Large intestine (tissue), 3 donors: ENCODE measurements around the gene HS6ST2. TPM values are rescaled to one million over a fixed set of nuclear protein-coding genes. Genes with fewer than 3 reads are reported as not detected.

Experiments
- DNase-seq, 2 donors: peaks; one replicate each; pipeline versions ENCODE4 v3.0.0 to v3.0.0-alpha.2; 2013
- H3K27ac ChIP-seq: one replicate; pipeline ENCODE4 v1.5.1; 2013; ENCODE audit warnings: low read length
- H3K27me3 ChIP-seq: 2 replicates; pipeline ENCODE4 v1.6.1; 2013; ENCODE audit warnings: low read length; ENCODE audit not compliant: control insufficient read depth, insufficient read depth
- H3K36me3 ChIP-seq: 2 replicates; pipeline ENCODE4 v1.6.1; 2013; ENCODE audit warnings: low read length; ENCODE audit not compliant: control insufficient read depth, insufficient read depth
- H3K4me1 ChIP-seq: one replicate; pipeline ENCODE4 v1.6.1; 2013; ENCODE audit warnings: low read length; ENCODE audit not compliant: control insufficient read depth, insufficient read depth
- H3K4me3 ChIP-seq: one replicate; pipeline ENCODE4 v1.5.1; 2013; ENCODE audit warnings: low read length
- H3K9me3 ChIP-seq: one replicate; pipeline ENCODE4 v1.6.1; 2013; ENCODE audit warnings: mild to moderate bottlenecking, low read depth, low read length, moderate library complexity; ENCODE audit not compliant: control insufficient read depth
- WGBS: methylation state at CpG from one replicate; pipeline ENCODE4 v1.1.5; 2013; ENCODE audit warnings: low lambda C conversion rate; ENCODE audit not compliant: insufficient coverage; 5-methylcytosine and 5-hydroxymethylcytosine counted together
- polyA plus RNA-seq: library from polyadenylated mRNA; unstranded; fragments of 120-200 nt; gene quantifications from one replicate; pipeline ENCODE4 v1.2.1, GENCODE V29; 2013

The HS6ST2 gene
- polyA plus RNA-seq, 1 donor: 0.97 TPM

- WGBS: no CpG with 5 or more reads among the region's 6 CpGs
- H3K36me3 ChIP-seq: no peaks in the 10 kb centered on the region
- no peak overlapping the region for H3K27ac ChIP-seq
- H3K4me1 ChIP-seq: no peaks in the 10 kb centered on the region
- DNase-seq: no peak
- H3K9me3 ChIP-seq: no peaks in the 10 kb centered on the region
- H3K27me3 ChIP-seq: no peaks in the 10 kb centered on the region
- H3K4me3 ChIP-seq: no peak overlapping the region
These were observed 268.5 kb downstream of the HS6ST2 start for GRCh38 chrX:132689612-132690563.

- Histone ChIP-seq H3K27me3 (no peaks in the 10 kb centered on the region), H3K36me3 (no peaks in the 10 kb centered on the region), H3K4me1 (no peaks in the 10 kb centered on the region), H3K9me3 (no peaks in the 10 kb centered on the region), H3K27ac (no peak overlapping the region), H3K4me3 (no peak overlapping the region)
- no peak for DNase-seq
- WGBS: no CpG with 5 or more reads among the region's 4 CpGs
These were observed 273.2 kb downstream of the HS6ST2 start for GRCh38 chrX:132685276-132685675.

GRCh38 chrX:132677233-132677716 lies 281.2 kb downstream of the HS6ST2 start:
- no peak overlapping the region for H3K4me3 ChIP-seq
- H3K27ac ChIP-seq: no peak overlapping the region
- no peaks in the 10 kb centered on the region for H3K36me3 ChIP-seq
- H3K9me3 ChIP-seq: no peaks in the 10 kb centered on the region
- H3K27me3 ChIP-seq: no peaks in the 10 kb centered on the region
- WGBS: no CpG with 5 or more reads among the region's 2 CpGs
- peak in 1 of 2 donors; percentile 14 for DNase-seq
- H3K4me1 ChIP-seq: no peaks in the 10 kb centered on the region

GRCh38 chrX:132676561-132677186 lies 281.8 kb downstream of the HS6ST2 start:
- no peaks in the 10 kb centered on the region for H3K4me1 ChIP-seq
- no peak overlapping the region for H3K4me3 ChIP-seq
- WGBS: no CpG with 5 or more reads among the region's 4 CpGs
- DNase-seq: peak in 1 of 2 donors; percentile 2
- no peak overlapping the region for H3K27ac ChIP-seq
- H3K27me3 ChIP-seq: no peaks in the 10 kb centered on the region
- no peaks in the 10 kb centered on the region for H3K36me3 ChIP-seq
- no peaks in the 10 kb centered on the region for H3K9me3 ChIP-seq

- DNase-seq: no peak
- Histone ChIP-seq H3K27me3 (no peaks in the 10 kb centered on the region), H3K4me3 (no peak overlapping the region), H3K36me3 (no peaks in the 10 kb centered on the region), H3K4me1 (no peaks in the 10 kb centered on the region), H3K9me3 (no peaks in the 10 kb centered on the region), H3K27ac (no peak overlapping the region)
- no CpG with 5 or more reads among the region's 3 CpGs for WGBS
These were observed 282.3 kb downstream of the HS6ST2 start for GRCh38 chrX:132676102-132676501.

GRCh38 chrX:132673331-132673730 lies 285.1 kb downstream of the HS6ST2 start:
- Histone ChIP-seq H3K4me1 (no peaks in the 10 kb centered on the region), H3K36me3 (no peaks in the 10 kb centered on the region), H3K9me3 (no peaks in the 10 kb centered on the region), H3K27me3 (no peaks in the 10 kb centered on the region), H3K27ac (no peak overlapping the region), H3K4me3 (no peak overlapping the region)
- no CpG with 5 or more reads among the region's 1 CpG for WGBS
- DNase-seq: no peak

- H3K36me3 ChIP-seq: no peaks in the 10 kb centered on the region
- no CpG with 5 or more reads among the region's 3 CpGs for WGBS
- no peaks in the 10 kb centered on the region for H3K27me3 ChIP-seq
- no peaks in the 10 kb centered on the region for H3K9me3 ChIP-seq
- no peak for DNase-seq
- H3K4me3 ChIP-seq: no peak overlapping the region
- H3K4me1 ChIP-seq: no peaks in the 10 kb centered on the region
- no peak overlapping the region for H3K27ac ChIP-seq
These were observed 287.2 kb downstream of the HS6ST2 start for GRCh38 chrX:132671229-132671641.

GRCh38 chrX:132669142-132669541 lies 289.3 kb downstream of the HS6ST2 start:
- H3K27ac ChIP-seq: no peak overlapping the region
- no peaks in the 10 kb centered on the region for H3K27me3 ChIP-seq
- no peaks in the 10 kb centered on the region for H3K4me1 ChIP-seq
- H3K4me3 ChIP-seq: no peak overlapping the region
- WGBS: no CpG with 5 or more reads among the region's 4 CpGs
- no peaks in the 10 kb centered on the region for H3K9me3 ChIP-seq
- H3K36me3 ChIP-seq: no peaks in the 10 kb centered on the region
- DNase-seq: no peak

GRCh38 chrX:132668178-132668577 lies 290.3 kb downstream of the HS6ST2 start:
- Histone ChIP-seq H3K4me1 (no peaks in the 10 kb centered on the region), H3K4me3 (no peak overlapping the region), H3K9me3 (no peaks in the 10 kb centered on the region), H3K27ac (no peak overlapping the region), H3K36me3 (no peaks in the 10 kb centered on the region), H3K27me3 (no peaks in the 10 kb centered on the region)
- WGBS: no CpG with 5 or more reads among the region's 6 CpGs
- DNase-seq: no peak

- H3K27ac ChIP-seq: no peak overlapping the region
- no peaks in the 10 kb centered on the region for H3K36me3 ChIP-seq
- no peak for DNase-seq
- no peak overlapping the region for H3K4me3 ChIP-seq
- H3K27me3 ChIP-seq: no peaks in the 10 kb centered on the region
- H3K9me3 ChIP-seq: no peaks in the 10 kb centered on the region
- no CpG with 5 or more reads among the region's 2 CpGs for WGBS
- no peaks in the 10 kb centered on the region for H3K4me1 ChIP-seq
These were observed 292.8 kb downstream of the HS6ST2 start for GRCh38 chrX:132665676-132666075.
